HL-60/S4 (cell line): ENCODE data around the gene IL15RA.

Source experiments
- in situ Hi-C: fragments of 300-500 bp; cut with MboI; formaldehyde crosslinking; loops from 2 replicates; pipeline ENCODE4 v1.14.3; 2022; ENCODE audit warnings: low sequenced_read_pairs

IL15RA gene, protein sequence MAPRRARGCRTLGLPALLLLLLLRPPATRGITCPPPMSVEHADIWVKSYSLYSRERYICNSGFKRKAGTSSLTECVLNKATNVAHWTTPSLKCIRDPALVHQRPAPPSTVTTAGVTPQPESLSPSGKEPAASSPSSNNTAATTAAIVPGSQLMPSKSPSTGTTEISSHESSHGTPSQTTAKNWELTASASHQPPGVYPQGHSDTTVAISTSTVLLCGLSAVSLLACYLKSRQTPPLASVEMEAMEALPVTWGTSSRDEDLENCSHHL

GRCh38 chr10:5977471-5978229 is at the start of gene IL15RA:
TSS of gene IL15RA (minus strand) at chr10:5977543. CDS start at chr10:5977492, 51 bp downstream.
- in situ Hi-C loops, result no loop called here

DNA sequence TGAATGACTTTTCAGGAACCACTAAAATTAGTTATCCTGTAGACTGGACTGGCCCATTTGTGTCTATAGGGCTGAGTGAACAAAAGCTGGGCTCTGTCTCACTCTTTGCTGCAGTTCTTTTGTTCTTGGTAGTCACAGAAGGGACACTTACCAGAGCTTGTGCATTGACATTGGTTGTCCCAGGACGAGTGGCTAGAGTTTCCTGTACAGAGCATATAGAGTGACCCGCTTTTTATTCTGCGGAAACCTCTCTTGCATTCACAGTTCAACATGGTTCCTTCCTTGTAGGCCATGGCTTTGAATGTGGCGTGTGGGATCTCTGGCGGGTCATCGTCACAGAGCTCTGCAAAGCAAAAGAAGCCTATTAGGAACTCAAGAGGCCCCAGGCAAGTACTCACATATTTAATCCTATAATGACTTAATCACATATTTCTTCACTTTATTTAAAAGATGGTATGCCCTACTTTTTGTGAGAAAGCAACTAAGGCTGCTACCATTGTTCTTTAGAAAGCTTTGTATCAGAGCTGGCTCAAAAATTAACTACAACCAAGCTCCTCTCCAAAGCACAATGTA is 48.4 kb upstream of the IL15RA start:
- in situ Hi-C loops, result no loop called here

GRCh38 chr10:6024334-6024682 is 47.0 kb upstream of the IL15RA start:
- in situ Hi-C loops, result no loop called here

GRCh38 chr10:6023661-6024333 is 46.5 kb upstream of the IL15RA start:
- in situ Hi-C loops, result no loop called here

GRCh38 chr10:6022660-6023059 is 45.3 kb upstream of the IL15RA start:
- in situ Hi-C loops, result no loop called here

DNA sequence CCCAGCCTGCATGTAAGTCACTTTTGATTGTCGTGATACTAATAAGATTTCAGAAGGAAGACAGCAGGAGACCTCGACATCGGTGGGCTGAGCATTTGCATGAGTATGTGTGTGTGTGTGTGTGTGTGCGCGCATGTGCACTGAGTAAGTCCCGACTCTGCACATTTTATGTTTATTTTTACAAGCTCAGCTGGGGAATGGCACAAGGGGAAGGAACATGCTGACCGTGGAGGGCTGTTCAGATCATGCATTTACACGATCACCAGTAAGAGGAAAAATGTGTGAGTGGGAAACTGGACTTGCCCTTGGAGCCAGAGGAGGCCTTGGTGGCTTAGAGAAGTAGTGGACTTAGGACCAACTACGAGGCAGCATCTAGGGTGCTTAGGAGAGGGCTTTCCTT is 43.5 kb upstream of the IL15RA start:
- in situ Hi-C loops, result no loop called here

DNA sequence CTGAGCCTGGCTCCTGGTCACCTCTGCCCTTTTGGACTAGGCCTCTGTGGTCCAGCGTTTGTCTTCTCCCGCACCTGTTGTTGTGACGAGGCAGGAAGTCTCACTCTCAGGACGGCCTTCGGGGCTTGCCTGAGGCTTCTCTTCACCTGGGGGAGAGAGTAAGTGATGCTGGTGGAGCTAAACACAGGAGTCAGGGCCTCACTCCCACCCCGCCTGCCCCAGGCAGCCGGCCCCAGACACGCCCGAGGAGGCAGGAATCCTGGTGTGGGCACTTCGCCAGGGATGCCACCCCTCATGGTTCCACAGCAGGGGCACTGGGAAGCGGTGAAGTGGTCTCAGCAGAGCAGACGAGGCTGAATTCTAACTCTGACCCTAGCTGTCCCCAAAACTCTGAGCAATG is 42.5 kb upstream of the IL15RA start:
- in situ Hi-C loops, result no loop called here

GRCh38 chr10:6019010-6019782 is 41.9 kb upstream of the IL15RA start:
- in situ Hi-C loops, result no loop called here

- in situ Hi-C loops, result no loop called here
Observed at GRCh38 chr10:6018422-6018821, 41.1 kb upstream of the IL15RA start.

DNA sequence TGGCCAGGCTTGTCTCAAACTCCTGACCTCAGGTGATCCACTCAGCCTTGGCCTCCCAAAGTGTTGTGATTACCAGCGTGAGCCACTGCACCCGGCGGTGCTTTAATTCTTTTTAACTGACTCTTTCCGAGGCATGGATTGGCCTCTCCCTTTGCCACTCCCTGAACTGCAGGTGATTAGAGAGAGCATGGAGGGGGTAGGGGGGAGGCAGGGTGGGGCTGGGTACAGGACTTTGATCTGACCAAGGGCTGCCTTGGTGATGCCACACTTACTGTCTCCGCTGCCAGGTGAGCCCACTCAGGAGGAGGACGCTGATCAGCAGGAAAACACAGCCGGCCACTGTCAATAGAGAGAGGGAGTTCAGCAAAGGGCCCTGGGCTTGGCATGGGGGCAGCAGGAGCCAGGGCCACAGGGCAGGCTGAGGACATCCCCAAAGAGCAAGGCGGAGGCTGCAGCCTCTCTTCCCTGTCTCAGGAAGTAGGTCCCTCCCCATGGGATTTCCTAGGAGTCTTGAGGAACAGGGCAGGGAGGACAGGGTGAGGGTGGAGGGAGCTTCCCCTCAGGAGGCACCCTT is 40.5 kb upstream of the IL15RA start:
- in situ Hi-C loops, result no loop called here

GRCh38 chr10:6014241-6014761 is 37.0 kb upstream of the IL15RA start:
- in situ Hi-C loops, result no loop called here

- in situ Hi-C loops, result no loop called here
Observed at GRCh38 chr10:6013413-6014192, 36.3 kb upstream of the IL15RA start.

GRCh38 chr10:6012121-6012905 is 35.0 kb upstream of the IL15RA start:
- in situ Hi-C loops, result no loop called here

GRCh38 chr10:6011558-6011957 is 34.2 kb upstream of the IL15RA start:
- in situ Hi-C loops, result no loop called here

DNA sequence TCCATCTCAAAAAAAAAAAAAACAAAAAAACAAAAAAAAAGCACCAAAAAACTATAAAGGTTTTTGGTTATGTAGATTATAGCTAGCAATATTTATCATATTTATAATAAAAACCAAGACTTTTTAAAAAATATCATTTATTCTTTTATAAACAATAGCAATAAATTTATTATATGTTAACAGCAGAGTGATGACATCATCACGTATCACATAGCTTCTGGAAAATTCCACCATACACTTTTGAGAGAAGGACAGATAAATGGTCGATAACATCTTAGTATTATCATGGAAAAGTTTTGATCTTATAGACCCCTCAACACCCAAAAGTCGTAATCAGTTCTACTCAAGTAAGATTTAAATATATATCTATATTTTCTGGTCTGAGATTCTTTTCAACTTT is 33.2 kb upstream of the IL15RA start:
- in situ Hi-C loops, result no loop called here

GRCh38 chr10:6009961-6010360 is 32.6 kb upstream of the IL15RA start:
- in situ Hi-C loops, result no loop called here

DNA sequence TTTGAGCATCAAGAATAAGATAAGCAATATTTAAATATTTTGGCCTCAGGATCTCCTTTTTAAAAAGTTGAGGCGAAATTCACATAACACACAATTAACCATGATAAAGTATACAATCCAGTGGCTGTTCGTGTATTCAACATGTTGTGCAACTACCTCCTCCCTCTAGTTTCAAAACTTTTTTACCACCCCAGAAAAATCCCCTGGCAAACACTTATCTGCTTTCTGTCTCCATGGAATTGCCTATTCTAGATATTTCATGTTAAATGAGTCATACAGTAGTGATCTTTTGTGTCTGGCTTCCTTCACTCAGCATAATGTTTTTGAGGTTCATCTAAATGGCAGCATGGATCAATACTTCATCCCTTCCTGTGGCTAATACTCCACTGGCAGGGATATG is 31.8 kb upstream of the IL15RA start:
- in situ Hi-C loops, result no loop called here

DNA sequence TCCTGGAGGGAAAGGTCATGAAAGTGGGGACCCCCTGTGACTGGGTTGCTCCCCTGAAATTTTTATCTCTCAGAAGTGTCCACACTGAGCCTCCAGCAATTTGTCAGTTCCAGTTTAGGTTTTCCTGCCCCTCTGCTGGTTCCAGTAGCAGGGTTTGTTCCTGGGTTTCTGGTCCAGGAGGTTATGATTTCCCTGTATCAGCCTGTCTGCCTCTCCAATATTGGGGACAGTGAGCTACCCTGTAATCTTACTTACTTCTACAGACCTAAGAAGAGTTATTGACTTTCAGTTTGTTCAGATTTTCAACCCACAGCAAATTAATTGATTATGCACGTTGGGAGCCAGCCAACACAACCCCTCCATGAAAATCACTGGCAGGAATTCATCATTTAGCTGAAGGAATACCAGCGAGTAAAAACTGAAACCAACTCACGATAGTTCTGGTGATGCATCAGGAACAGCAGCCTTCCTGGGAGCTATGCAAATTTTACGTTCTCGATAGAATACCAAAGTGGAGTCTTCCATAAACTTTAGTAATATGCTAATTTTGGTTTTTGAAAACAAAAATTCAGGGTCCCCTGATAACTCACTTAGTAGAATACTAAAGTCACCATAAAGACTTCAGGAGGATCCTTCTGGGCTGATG is 31.3 kb upstream of the IL15RA start:
- in situ Hi-C loops, result no loop called here
